Hepatocyte (in vitro differentiated cells): ENCODE measurements around the gene MSI2.

Experiments
- EZH2 ChIP-seq: fragments of 200-600 bp; sonication (generic); IDR thresholded peaks from 2 replicates; pipeline ENCODE4 v1.6.1; 2016; ENCODE audit warnings: antibody characterized with exemption, mild to moderate bottlenecking, borderline replicate concordance
- EZH2phosphoT487 ChIP-seq: fragments of 200-600 bp; sonication (generic); IDR thresholded peaks from one replicate; pipeline ENCODE4 v1.6.1; 2018; ENCODE audit warnings: antibody characterized with exemption, mild to moderate bottlenecking, low read depth, moderate library complexity; ENCODE audit not compliant: unreplicated experiment, severe bottlenecking
- TF ChIP-seq, protein P1 (sequence below): fragments of 200-600 bp; sonication (generic); IDR thresholded peaks from 2 replicates; pipeline ENCODE4 v1.5.1; 2016; ENCODE audit warnings: antibody characterized with exemption, mild to moderate bottlenecking; ENCODE audit not compliant: poor library complexity

DNA sequence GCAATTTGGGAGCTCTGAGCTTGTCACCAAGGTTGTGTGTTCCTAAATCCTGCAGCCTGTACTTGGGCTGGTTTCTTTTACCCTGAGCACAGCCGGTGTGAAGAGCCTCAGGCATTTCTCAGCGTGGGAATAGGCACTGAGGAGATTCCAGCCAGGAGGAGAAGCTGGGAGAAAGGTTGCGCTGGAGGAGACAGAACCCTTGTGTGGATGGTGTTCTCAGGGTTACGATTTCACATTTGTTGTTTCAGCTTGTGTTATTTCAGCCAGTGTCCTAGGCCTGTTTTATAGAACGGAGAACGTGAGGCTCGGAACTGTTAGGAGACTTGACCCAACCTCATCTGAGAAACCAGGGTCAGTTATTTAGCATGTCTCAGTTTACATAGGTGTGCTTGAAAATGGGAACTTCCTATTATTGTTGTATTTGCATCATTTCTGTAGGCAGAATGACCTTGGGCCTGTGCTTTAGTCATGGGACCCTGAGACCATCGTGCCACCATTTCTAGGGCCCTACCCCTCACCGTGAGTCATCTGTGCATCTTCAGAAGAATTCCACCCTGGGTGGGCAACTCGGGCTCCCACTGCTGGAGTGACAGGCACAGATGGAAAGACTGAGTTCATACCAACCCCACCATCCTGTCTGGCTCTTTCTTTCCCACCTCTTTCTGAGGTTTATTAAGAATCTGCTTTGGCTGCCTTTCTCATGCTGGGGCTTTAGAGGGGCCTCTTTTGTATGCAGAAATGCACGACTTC, 134.9 kb downstream of the MSI2 start:
- TF ChIP-seq, protein P1, sequence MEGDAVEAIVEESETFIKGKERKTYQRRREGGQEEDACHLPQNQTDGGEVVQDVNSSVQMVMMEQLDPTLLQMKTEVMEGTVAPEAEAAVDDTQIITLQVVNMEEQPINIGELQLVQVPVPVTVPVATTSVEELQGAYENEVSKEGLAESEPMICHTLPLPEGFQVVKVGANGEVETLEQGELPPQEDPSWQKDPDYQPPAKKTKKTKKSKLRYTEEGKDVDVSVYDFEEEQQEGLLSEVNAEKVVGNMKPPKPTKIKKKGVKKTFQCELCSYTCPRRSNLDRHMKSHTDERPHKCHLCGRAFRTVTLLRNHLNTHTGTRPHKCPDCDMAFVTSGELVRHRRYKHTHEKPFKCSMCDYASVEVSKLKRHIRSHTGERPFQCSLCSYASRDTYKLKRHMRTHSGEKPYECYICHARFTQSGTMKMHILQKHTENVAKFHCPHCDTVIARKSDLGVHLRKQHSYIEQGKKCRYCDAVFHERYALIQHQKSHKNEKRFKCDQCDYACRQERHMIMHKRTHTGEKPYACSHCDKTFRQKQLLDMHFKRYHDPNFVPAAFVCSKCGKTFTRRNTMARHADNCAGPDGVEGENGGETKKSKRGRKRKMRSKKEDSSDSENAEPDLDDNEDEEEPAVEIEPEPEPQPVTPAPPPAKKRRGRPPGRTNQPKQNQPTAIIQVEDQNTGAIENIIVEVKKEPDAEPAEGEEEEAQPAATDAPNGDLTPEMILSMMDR: no peak
- TF ChIP-seq EZH2 (no peak), EZH2phosphoT487 (no peak)
